ENCODE measurements around the gene SPINK13. TPM values are rescaled to one million over a fixed set of nuclear protein-coding genes. Genes with fewer than 3 reads are reported as not detected.
"Not testable (repeated sequence)": the region's sequence is repeated elsewhere in the genome, so short reads cannot be mapped to it uniquely, and the experiment has no call there.

The SPINK13 gene
- total RNA-seq, 2 donors from 2014 or later, result not detected

DNA sequence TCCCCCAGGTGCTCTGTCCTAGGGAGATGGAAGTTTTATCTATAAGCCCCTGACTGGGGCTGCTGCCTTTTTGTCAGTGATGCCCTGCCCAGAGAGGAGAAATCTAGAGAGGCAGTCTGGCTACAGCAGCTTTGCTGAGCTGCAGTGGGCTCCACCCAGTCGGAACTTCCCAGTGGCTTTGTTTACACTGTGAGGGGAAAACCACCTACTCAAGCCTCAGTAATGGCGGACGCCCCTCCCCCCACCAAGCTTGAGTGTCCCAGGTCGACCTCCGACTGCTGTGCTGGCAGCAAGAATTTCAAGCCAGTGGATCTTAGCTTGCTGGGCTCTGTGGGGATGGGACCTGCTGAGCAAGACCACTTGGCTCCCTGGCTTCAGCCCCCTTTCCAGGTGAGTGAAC lies 12.3 kb downstream of the SPINK13 start:
- H3K27me3 Mint-ChIP-seq, result peaks cover 6 to 36% of the 10 kb centered on the region in 2 donors
- DNase-seq (ENCODE audit: low spot score), result peak; percentile 60
- not testable (repeated sequence) for ATAC-seq; H3K4me3 Mint-ChIP-seq; H3K36me3 Mint-ChIP-seq; H3K4me1 Mint-ChIP-seq (ENCODE audit: low read depth in 2 of 2)
- H3K9me3 Mint-ChIP-seq, result peaks cover 16% of the 10 kb centered on the region
- peak overlapping the region in 1 of 2 donors; percentile 48 for H3K27ac Mint-ChIP-seq

DNA sequence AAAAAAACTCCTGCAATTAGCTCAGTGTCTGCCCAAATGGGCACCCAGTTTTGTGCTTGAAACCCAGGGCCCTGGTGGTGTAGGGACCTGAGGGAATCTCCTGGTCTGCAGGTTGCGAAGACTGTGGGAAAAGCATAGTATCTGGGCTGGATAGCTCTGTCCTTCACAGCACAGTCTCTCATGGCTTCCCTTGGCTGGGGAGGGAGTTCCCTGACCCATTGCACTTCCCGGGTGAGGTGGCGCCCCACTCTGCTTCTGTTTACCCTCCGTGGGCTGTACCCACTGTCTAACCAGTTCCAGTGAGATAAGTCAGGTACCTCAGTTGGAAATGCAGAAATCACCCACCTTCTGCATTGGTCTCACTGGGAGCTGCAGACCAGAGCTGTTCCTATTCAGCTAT lies 12.7 kb downstream of the SPINK13 start:
- DNase-seq (ENCODE audit: low spot score); H3K4me3 Mint-ChIP-seq; ATAC-seq; H3K4me1 Mint-ChIP-seq (ENCODE audit: low read depth in 2 of 2); H3K27ac Mint-ChIP-seq; H3K36me3 Mint-ChIP-seq: not testable (repeated sequence)
- peaks cover 16% of the 10 kb centered on the region for H3K9me3 Mint-ChIP-seq
- peaks cover 6 to 36% of the 10 kb centered on the region in 2 donors for H3K27me3 Mint-ChIP-seq

DNA sequence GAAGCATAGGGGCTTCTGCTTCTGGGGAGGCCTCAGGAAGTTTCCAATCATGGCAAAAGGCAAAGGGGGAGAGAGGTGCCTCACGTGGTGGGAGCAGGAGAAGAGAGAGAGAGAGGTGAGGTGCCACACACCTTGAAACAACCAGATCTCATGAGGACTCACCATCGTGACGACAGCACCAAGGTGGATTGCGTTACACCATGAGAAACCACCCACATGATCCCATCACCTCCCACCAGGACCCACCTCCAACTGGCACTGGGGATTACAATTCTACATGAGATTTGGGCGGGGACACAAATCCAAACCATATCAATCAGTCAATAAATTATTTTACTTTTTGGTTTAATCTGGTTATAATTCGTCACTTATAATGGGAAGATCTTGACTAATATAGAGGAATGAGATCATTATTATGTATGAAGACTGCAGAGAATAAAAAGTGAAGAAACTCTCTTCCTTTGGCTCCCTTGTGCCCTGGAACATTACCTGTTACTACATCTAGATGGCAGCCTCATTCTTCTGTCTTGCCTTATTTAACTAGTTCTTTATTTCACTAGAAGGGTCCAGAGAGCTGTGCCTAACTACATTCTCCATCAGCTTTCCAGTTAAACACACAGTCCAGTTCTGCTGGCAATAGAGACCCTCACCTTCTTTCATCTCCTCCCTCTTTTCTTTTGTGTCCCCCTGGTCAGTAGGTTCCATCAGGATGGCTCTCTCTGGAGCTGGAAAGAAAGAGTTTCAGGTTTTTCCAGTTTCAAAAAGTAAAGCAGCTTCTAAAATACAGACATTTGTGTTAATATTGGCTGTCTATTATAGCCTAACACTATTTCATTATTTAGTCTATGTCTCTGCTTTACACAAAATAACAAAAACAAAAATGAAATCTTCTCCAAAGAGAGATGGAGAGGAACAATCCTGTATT lies 21.9 kb downstream of the SPINK13 start:
- ATAC-seq (no peak), DNase-seq (ENCODE audit: low spot score) (no peak)
- Mint-ChIP-seq H3K36me3 (no peaks in the 10 kb centered on the region), H3K9me3 (no peaks in the 10 kb centered on the region), H3K4me1 (ENCODE audit: low read depth in 2 of 2) (no peaks in the 10 kb centered on the region), H3K4me3 (no peak overlapping the region), H3K27me3 (no peaks in the 10 kb centered on the region), H3K27ac (no peak overlapping the region)

DNA sequence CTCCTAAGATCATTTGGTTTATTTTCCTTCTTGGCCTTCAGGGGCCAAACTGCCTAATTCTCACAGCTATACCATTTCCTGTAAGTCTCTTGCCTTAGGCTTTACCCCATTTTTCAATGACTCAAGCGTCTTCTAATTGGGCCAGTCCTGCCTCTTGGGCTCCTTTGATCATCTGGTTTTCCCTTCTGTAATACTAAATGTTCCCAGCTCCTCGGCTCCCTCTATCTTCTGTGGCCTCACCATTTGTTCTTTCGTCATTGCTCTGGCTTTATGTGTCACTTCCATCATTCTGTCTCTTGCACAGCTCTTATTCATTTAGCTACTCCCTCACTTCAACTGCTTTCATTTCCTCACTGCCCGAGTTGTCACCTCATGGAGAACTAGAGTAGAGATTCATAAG lies 29.1 kb downstream of the SPINK13 start:
- Mint-ChIP-seq H3K9me3 (no peaks in the 10 kb centered on the region), H3K27ac (no peak overlapping the region), H3K27me3 (peaks cover 0 to 4% of the 10 kb centered on the region in 2 donors), H3K36me3 (no peaks in the 10 kb centered on the region), H3K4me1 (ENCODE audit: low read depth in 2 of 2) (no peaks in the 10 kb centered on the region), H3K4me3 (no peak overlapping the region)
- ATAC-seq (no peak), DNase-seq (ENCODE audit: low spot score) (no peak)

DNA sequence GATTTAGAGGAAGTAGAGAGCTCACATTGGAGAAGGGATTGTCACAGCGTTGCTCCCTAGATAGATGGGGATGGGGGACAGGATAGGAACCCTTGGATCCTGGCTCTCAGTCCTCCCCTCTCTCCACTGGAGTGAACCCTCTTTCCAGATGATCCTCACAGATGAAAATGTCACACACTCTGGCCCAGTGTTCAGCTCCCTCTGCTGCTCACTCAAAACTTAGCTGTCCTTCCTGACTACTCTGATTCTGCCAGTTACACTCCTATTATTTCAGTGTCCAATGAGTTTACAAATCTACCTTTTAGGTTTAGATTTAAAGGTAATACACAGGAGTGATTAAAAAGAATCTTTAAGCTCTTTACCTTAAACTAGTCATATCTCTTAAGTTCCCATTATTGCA lies 37.9 kb downstream of the SPINK13 start:
- DNase-seq (ENCODE audit: low spot score) (no peak), ATAC-seq (no peak)
- H3K27ac Mint-ChIP-seq, result no peak overlapping the region
- H3K9me3 Mint-ChIP-seq, result peaks cover 10% of the 10 kb centered on the region
- H3K4me3 Mint-ChIP-seq, result no peak overlapping the region
- H3K4me1 Mint-ChIP-seq (ENCODE audit: low read depth in 2 of 2), result no peaks in the 10 kb centered on the region
- peaks cover 13% of the 10 kb centered on the region for H3K36me3 Mint-ChIP-seq
- H3K27me3 Mint-ChIP-seq, result peaks cover 9 to 31% of the 10 kb centered on the region in 2 donors

DNA sequence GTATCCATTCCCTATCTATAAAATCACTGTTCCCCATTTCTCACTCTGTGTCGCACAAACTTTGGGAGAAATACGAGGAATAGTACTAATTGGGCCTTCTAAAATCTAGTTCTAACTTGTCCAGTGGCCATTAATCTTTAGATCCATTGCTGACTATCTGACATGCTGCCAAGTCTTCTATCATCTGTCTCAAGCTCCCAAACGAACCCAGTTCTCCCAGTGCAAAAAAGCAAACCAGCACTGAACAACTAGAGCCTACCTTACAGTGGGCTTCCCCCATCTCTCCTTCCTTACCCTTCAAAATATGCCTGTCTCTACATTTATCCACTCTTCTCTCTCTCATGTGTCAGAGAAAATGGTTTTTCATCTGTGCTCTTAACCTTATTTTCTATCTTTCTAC lies 40.4 kb downstream of the SPINK13 start:
- H3K9me3 Mint-ChIP-seq, result peaks cover 10% of the 10 kb centered on the region
- no peak overlapping the region for H3K27ac Mint-ChIP-seq
- peaks cover 13% of the 10 kb centered on the region for H3K36me3 Mint-ChIP-seq
- no peaks in the 10 kb centered on the region for H3K4me1 Mint-ChIP-seq (ENCODE audit: low read depth in 2 of 2)
- no peak overlapping the region for H3K4me3 Mint-ChIP-seq
- peaks cover 9 to 22% of the 10 kb centered on the region in 2 donors for H3K27me3 Mint-ChIP-seq
- DNase-seq (ENCODE audit: low spot score), result no peak
- ATAC-seq, result no peak

DNA sequence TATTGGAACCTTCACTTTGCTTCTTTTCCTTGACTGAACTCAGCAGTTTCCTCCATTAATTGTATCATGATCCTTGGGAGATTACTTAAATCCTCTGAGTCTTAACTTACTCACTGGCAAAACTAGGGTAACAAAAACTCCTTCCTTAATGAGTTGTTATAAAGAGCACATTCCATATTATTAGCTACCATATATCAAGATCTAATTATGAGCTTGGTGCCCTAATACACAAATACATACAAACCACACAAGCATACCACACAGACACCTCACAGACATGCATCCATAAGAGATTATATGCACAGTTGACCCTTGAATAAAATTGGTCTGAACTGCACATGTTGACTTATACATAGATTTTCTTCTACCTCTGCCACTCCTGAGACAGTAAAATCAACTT lies 41.2 kb downstream of the SPINK13 start:
- ATAC-seq (no peak), DNase-seq (ENCODE audit: low spot score) (no peak)
- peaks cover 8% of the 10 kb centered on the region for H3K9me3 Mint-ChIP-seq
- H3K4me1 Mint-ChIP-seq (ENCODE audit: low read depth in 2 of 2), result no peaks in the 10 kb centered on the region
- no peak overlapping the region for H3K4me3 Mint-ChIP-seq
- H3K36me3 Mint-ChIP-seq, result peaks cover 13% of the 10 kb centered on the region
- peaks cover 9 to 16% of the 10 kb centered on the region in 2 donors for H3K27me3 Mint-ChIP-seq
- no peak overlapping the region for H3K27ac Mint-ChIP-seq

DNA sequence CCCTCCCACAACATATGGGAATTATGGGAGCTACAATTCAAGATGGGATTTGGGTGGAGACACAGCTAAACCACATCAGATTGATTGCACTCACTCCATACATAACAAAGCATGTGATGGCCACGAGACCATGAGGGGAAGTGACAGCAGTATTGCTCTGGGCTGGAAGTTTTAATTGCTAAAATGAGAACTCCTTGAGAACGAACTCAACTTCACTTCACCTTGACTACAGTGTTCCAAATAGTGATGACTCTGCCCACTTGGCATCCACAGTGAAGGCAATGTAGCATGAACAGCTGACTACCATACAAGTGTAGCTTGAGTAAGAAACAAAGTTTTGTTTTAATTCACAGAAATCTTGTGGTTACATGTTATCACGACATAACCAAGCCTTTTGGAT lies 42.9 kb downstream of the SPINK13 start:
- Mint-ChIP-seq H3K27me3 (peaks cover 9 to 16% of the 10 kb centered on the region in 2 donors), H3K4me1 (ENCODE audit: low read depth in 2 of 2) (no peaks in the 10 kb centered on the region), H3K27ac (no peak overlapping the region), H3K9me3 (peaks cover 8% of the 10 kb centered on the region), H3K4me3 (no peak overlapping the region), H3K36me3 (peaks cover 13% of the 10 kb centered on the region)
- DNase-seq (ENCODE audit: low spot score) (no peak), ATAC-seq (no peak)

DNA sequence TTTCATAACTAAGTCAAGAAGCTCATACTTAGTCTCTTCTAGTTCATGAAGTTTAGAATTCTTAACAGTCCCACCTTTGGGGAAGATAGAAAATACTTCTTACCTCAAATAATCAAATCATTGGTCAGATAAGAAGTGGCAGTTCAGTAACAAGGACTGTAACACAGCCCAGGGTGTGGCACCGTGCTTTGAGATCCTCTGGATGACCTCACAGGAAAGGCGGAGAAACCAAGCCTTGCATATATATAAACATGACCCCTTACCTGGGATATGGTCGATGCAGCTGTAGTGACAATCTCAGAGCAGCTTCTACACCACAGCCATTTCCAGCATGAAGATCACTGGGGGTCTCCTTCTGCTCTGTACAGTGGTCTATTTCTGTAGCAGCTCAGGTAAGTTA lies 43.6 kb downstream of the SPINK13 start, which contains the start of gene SPINK7:
TSS of gene SPINK7 (plus strand) at position 271 of the 400 bp plus-strand sequence. CDS start at position 332, 61 bp downstream.
- H3K9me3 Mint-ChIP-seq, result peaks cover 8% of the 10 kb centered on the region
- peaks cover 13% of the 10 kb centered on the region for H3K36me3 Mint-ChIP-seq
- no peak within 1 kb of the TSS for H3K4me3 Mint-ChIP-seq
- H3K27ac Mint-ChIP-seq, result no peak within 1 kb of the TSS
- H3K4me1 Mint-ChIP-seq (ENCODE audit: low read depth in 2 of 2), result no peaks in the 10 kb centered on the region
- H3K27me3 Mint-ChIP-seq, result peaks cover 9 to 16% of the 10 kb centered on the region in 2 donors
- no peak for DNase-seq (ENCODE audit: low spot score)
- ATAC-seq, result no peak

DNA sequence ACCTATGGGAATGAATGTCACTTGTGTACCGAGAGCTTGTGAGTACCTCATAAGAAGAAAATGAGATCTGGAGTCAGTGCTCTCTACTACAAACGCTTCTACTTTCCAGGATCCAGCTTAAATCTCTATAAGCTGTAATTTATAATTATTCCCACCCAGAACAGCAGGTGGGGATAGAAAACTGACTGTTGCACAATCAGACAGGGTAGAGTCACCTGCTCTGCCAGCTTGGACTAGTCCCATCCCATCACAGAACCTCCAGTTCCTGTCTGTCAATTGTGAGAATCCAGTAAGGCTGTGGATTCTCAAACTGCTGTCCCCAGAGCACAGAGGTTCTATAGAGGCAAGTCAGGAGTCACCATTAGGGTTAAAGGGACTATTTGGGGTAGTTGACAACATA lies 45.6 kb downstream of the SPINK13 start:
- peaks cover 7% of the 10 kb centered on the region for H3K36me3 Mint-ChIP-seq
- DNase-seq (ENCODE audit: low spot score), result no peak
- H3K4me3 Mint-ChIP-seq, result no peak overlapping the region
- no peak for ATAC-seq
- peaks cover 6% of the 10 kb centered on the region for H3K9me3 Mint-ChIP-seq
- peaks cover 6 to 8% of the 10 kb centered on the region in 2 donors for H3K27me3 Mint-ChIP-seq
- H3K4me1 Mint-ChIP-seq (ENCODE audit: low read depth in 2 of 2), result no peaks in the 10 kb centered on the region
- H3K27ac Mint-ChIP-seq, result no peak overlapping the region

DNA sequence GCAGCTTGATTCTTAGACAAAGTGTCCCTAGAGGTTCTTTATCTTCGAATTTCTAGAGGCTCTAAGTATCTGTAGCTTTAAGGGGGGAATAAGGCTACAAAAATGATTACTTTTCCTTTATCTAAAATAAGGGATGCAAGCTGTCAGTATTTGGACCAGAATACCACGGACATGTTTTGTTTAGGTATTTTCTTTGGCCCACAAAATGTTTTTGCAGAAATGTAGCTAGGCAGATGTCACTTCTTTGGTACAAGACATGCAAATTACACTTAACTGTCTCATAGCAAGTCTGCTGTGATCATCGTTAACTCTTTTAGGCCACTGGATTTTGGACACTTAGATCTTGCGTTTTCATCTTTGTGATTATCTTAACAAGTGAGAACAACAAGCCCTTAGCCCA lies 46.1 kb downstream of the SPINK13 start:
- Mint-ChIP-seq H3K27ac (no peak overlapping the region), H3K4me3 (no peak overlapping the region), H3K36me3 (peaks cover 1% of the 10 kb centered on the region), H3K9me3 (peaks cover 1% of the 10 kb centered on the region), H3K27me3 (peaks cover 4 to 7% of the 10 kb centered on the region in 2 donors), H3K4me1 (ENCODE audit: low read depth in 2 of 2) (peaks cover 0 to 2% of the 10 kb centered on the region in 2 donors)
- no peak for DNase-seq (ENCODE audit: low spot score)
- ATAC-seq, result no peak

DNA sequence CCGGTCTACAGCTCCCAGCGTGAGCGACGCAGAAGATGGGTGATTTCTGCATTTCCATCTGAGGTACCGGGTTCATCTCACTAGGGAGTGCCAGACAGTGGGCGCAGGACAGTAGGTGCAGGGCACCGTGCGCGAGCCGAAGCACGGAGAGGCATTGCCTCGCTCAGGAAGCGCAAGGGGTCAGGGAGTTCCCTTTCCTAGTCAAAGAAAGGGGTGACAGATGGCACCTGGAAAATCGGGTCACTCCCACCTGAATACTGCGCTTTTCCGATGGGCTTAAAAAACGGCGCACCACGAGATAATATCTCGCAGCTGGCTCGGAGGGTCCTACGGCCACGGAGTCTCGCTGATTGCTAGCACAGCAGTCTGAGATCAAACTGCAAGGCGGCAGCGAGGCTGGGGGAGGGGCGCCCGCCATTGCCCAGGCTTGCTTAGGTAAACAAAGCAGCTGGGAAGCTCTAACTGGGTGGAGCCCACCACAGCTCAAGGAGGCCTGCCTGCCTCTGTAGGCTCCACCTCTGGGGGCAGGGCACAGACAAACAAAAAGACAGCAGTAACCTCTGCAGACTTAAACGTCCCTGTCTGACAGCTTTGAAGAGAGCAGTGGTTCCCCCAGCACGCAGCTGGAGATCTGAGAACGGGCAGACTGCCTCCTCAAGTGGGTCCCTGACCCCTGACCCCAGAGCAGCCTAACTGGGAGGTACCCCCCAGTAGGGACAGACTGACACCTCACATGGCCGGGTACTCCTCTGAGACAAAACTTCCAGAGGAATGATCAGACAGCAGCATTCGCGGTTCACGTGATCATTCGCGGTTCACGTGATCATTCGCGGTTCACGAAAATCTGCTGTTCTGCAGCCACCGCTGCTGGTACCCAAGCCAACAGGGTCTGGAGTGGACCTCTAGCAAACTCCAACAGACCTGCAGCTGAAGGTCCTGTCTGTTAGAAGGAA lies 51.7 kb downstream of the SPINK13 start:
- not testable (repeated sequence) for H3K9me3 Mint-ChIP-seq; ATAC-seq; H3K36me3 Mint-ChIP-seq; DNase-seq (ENCODE audit: low spot score); H3K4me1 Mint-ChIP-seq (ENCODE audit: low read depth in 2 of 2); H3K27ac Mint-ChIP-seq
- Mint-ChIP-seq H3K27me3 (peaks cover 5 to 16% of the 10 kb centered on the region in 2 donors), H3K4me3 (peak overlapping the region; percentile 66)

DNA sequence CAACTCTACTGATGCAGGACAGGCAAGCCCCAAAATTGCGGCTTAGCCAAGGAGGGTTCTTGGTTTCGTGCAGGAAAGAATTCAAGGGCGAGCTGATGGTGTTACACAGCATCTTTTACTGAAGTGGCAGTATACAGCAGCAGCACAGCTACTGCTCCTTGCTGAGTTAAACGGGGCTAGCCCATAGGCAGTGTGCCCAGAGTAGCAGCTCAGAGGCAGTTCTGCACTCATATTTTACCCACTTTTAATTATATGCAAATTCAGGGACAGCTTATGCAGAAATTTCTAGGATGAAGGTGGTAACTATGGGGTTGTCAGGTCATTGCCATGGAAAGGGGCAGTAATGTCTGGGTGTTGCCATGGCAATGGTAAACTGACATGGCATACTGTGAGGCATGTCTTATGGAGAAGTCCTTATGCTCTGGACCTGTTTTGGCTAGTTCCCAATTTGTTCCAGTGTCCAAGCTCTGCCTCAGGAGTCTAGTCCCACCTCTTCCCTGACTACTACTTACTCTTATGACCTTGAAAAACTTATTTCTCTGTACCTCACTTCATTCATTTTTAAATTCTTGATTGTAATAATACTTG lies 64.8 kb downstream of the SPINK13 start:
- no peak overlapping the region for H3K27ac Mint-ChIP-seq
- ATAC-seq (no peak), DNase-seq (ENCODE audit: low spot score) (no peak)
- peaks cover 13% of the 10 kb centered on the region for H3K9me3 Mint-ChIP-seq
- no peaks in the 10 kb centered on the region for H3K4me1 Mint-ChIP-seq (ENCODE audit: low read depth in 2 of 2)
- peaks cover 7% of the 10 kb centered on the region for H3K36me3 Mint-ChIP-seq
- H3K4me3 Mint-ChIP-seq, result no peak overlapping the region
- peaks cover 4 to 9% of the 10 kb centered on the region in 2 donors for H3K27me3 Mint-ChIP-seq
